ENCODE results near the gene DCBLD2. TPM values are rescaled to one million over a fixed set of nuclear protein-coding genes. Genes with fewer than 3 reads are reported as not detected.

Gene DCBLD2
- total and polyA plus RNA-seq, 2 experiments from 2014 or later, result 16.8 to 27.9 TPM

DNA sequence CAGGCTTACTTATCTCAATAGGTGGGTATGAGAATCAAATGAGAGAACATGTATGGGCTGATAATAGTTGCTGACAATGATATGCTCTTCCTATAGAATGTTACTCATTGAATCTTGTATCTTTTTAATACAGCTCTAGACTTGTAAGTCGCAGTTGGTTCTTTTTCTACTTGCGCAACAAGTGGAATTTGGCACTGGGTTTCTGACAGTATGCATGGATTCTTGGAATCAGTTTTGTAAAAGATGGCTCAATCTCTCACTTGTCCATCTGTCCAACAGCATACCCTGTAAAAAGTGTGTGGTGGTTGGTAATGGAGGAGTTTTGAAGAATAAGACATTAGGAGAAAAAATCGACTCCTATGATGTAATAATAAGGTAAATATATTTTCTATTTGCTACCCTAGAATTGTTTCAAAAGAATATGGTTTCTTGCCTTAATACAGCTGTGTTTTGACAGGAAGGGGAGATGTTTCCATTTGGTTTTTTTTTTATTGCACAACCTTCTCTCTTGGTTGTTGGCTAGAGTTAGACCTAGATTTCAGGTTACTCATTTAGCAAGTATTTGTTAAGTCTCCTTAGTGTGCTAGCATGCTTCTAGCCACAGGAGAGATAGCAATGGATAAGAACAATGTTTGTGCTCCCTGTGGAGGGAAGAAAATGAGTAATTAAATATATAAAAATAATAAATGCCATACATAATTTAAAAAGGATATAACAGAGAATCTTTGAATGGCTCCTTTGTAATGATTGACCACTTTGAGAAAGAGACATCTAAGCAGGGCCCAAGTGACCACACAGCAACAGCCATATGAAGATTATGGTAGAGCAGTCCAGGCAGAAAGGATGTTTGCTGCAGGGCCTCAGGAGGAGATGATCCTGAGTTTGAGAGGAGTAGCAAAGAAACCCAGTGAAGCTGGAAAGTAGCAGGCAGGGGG lies 116.6 kb downstream of the DCBLD2 start:
- Histone ChIP-seq H4K20me1 (ENCODE audit: insufficient read depth, poor library complexity, severe bottlenecking) (no peaks in the 10 kb centered on the region), H3K4me3 (no peak overlapping the region), H3K9me3 (ENCODE audit: low read depth) (no peaks in the 10 kb centered on the region), H3K27me3 (no peaks in the 10 kb centered on the region), H3K27ac (peak overlapping the region; percentile 33), H3K4me2 (no peak overlapping the region), H3K9me2 (replicated peaks; ENCODE audit: insufficient read depth) (no peaks in the 10 kb centered on the region), H2AFZ (no peak overlapping the region), H3K36me3 (replicated peaks; ENCODE audit: insufficient read depth, low read depth) (no peaks in the 10 kb centered on the region), H3K79me2 (no peaks in the 10 kb centered on the region), H3K4me1 (ENCODE audit: insufficient read depth) (peaks cover 5% of the 10 kb centered on the region)
- WGBS (ENCODE audit: low lambda C conversion rate, missing lambda C conversion rate), result 61% methylated on average over 3 of the region's 3 CpGs
- no peak for DNase-seq (ENCODE audit: low spot score)
- TF ChIP-seq EZH2 (IDR thresholded peaks at IDR 0.05; ENCODE audit: borderline replicate concordance), result no peak

DNA sequence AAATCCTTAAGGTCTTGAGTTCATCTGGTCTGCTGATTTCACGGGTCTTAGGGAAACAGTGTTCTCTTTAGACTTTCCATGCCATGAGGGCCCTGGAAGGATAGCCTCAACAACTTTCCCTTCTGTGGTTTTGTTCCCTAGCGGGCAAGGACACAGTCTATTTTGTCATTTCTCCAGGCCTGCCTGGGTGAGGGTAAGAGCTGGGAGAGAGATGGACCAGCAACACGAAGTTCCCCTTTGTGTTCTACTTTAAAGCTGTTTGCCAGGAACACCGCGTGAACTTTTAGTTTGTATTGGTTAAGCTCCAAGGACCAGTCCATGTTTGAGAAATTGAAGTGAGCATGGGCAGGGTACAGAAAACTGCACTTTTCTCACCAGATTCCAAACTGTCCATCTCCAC lies 117.5 kb downstream of the DCBLD2 start:
- no peaks in the 10 kb centered on the region for H3K9me3 ChIP-seq (ENCODE audit: low read depth)
- peak overlapping the region; percentile 33 for H3K27ac ChIP-seq
- no peaks in the 10 kb centered on the region for H3K36me3 ChIP-seq (replicated peaks; ENCODE audit: insufficient read depth, low read depth)
- 91% methylated on average over 5 of the region's 5 CpGs for WGBS (ENCODE audit: low lambda C conversion rate, missing lambda C conversion rate)
- no peak overlapping the region for H3K4me3 ChIP-seq
- H3K4me2 ChIP-seq, result no peak overlapping the region
- H4K20me1 ChIP-seq (ENCODE audit: insufficient read depth, poor library complexity, severe bottlenecking), result no peaks in the 10 kb centered on the region
- H3K9me2 ChIP-seq (replicated peaks; ENCODE audit: insufficient read depth), result no peaks in the 10 kb centered on the region
- peaks cover 12% of the 10 kb centered on the region for H3K4me1 ChIP-seq (ENCODE audit: insufficient read depth)
- H3K79me2 ChIP-seq, result no peaks in the 10 kb centered on the region
- DNase-seq (ENCODE audit: low spot score), result no peak
- H3K27me3 ChIP-seq, result no peaks in the 10 kb centered on the region
- TF ChIP-seq EZH2phosphoT487 (IDR thresholded peaks at IDR 0.05; ENCODE audit: low read depth, severe bottlenecking, unreplicated experiment) (no peak), EZH2 (IDR thresholded peaks at IDR 0.05; ENCODE audit: borderline replicate concordance) (no peak)
- TF ChIP-seq, protein P1, sequence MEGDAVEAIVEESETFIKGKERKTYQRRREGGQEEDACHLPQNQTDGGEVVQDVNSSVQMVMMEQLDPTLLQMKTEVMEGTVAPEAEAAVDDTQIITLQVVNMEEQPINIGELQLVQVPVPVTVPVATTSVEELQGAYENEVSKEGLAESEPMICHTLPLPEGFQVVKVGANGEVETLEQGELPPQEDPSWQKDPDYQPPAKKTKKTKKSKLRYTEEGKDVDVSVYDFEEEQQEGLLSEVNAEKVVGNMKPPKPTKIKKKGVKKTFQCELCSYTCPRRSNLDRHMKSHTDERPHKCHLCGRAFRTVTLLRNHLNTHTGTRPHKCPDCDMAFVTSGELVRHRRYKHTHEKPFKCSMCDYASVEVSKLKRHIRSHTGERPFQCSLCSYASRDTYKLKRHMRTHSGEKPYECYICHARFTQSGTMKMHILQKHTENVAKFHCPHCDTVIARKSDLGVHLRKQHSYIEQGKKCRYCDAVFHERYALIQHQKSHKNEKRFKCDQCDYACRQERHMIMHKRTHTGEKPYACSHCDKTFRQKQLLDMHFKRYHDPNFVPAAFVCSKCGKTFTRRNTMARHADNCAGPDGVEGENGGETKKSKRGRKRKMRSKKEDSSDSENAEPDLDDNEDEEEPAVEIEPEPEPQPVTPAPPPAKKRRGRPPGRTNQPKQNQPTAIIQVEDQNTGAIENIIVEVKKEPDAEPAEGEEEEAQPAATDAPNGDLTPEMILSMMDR (IDR thresholded peaks at IDR 0.05; ENCODE audit: poor library complexity), result no peak
- no peak overlapping the region for H2AFZ ChIP-seq

DNA sequence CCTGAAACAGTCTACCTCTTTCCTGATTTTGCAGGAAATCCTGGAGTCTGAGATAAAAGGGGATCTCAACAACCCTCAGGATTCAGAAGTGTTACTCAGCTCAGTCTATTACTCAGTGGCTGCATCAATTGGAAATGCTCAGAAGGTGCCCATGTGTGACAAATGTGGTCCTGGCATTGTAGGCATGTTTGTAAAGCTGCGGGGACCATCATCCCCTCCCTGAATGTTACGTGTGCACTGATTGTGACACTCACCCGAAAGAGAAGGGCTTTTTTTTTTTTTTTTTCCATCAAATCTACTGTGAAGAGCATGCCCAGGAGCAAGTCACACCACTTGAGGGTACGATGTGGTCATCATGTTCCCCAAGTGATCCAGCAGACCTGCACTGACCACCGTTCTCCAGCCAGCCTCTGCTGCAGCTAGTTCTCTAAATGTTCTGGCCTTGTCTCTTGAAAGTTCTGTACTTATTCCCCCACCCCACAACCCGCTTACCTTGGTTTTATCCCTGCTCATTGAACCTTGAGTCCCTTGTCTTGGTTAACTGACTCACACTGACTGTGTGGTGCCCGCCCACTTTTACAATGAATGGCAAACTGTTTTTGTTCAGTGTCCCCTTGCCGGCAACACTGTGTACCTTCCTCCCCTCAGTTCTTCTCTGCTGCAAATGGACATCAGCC lies 118.5 kb downstream of the DCBLD2 start:
- no peak overlapping the region for H3K4me2 ChIP-seq
- H3K4me1 ChIP-seq (ENCODE audit: insufficient read depth), result peaks cover 19% of the 10 kb centered on the region
- WGBS (ENCODE audit: low lambda C conversion rate, missing lambda C conversion rate), result 84% methylated on average over 8 of the region's 8 CpGs

More for the DNA sequence above, 118.5 kb downstream of the DCBLD2 start:
- Histone ChIP-seq H3K4me3 (no peak overlapping the region), H3K79me2 (no peaks in the 10 kb centered on the region), H3K9me2 (replicated peaks; ENCODE audit: insufficient read depth) (no peaks in the 10 kb centered on the region), H2AFZ (no peak overlapping the region), H3K9me3 (ENCODE audit: low read depth) (no peaks in the 10 kb centered on the region), H3K36me3 (replicated peaks; ENCODE audit: insufficient read depth, low read depth) (no peaks in the 10 kb centered on the region), H3K27ac (no peak overlapping the region), H3K27me3 (no peaks in the 10 kb centered on the region), H4K20me1 (ENCODE audit: insufficient read depth, poor library complexity, severe bottlenecking) (no peaks in the 10 kb centered on the region)
- TF ChIP-seq EZH2phosphoT487 (IDR thresholded peaks at IDR 0.05; ENCODE audit: low read depth, severe bottlenecking, unreplicated experiment) (no peak), EZH2 (IDR thresholded peaks at IDR 0.05; ENCODE audit: borderline replicate concordance) (no peak)
- TF ChIP-seq, protein P1 (IDR thresholded peaks at IDR 0.05; ENCODE audit: poor library complexity), result no peak
- no peak for DNase-seq (ENCODE audit: low spot score)

Data from hepatocyte (in vitro differentiated cells).